T-helper 1 cell (primary cell): ENCODE data around the gene PHC2.
"Not testable (repeated sequence)": the region's sequence is repeated elsewhere in the genome, so short reads cannot be mapped to it uniquely, and the experiment has no call there.

ENCODE experiments used
- DNase-seq, 5 donors: peaks; one replicate each; pipeline ENCODE4 v3.0.0-alpha.2; 2012 to 2020

The PHC2 gene

GRCh38 chr1:33310702-33311101 is 120.2 kb downstream of the PHC2 start:
- no peak for DNase-seq

GRCh38 chr1:33309351-33309750 is 121.5 kb downstream of the PHC2 start:
- not testable (repeated sequence) for DNase-seq

GRCh38 chr1:33307494-33307864 is 123.4 kb downstream of the PHC2 start:
- DNase-seq: no peak

GRCh38 chr1:33306653-33307493 is 124.0 kb downstream of the PHC2 start:
- DNase-seq: no peak

- no peak for DNase-seq
Observed at GRCh38 chr1:33305816-33306652, 124.9 kb downstream of the PHC2 start.

- DNase-seq: no peak
Observed at GRCh38 chr1:33305016-33305415, 125.9 kb downstream of the PHC2 start.

GRCh38 chr1:33302325-33302724 is 128.6 kb downstream of the PHC2 start:
- peak in 1 of 5 donors; percentile 54 for DNase-seq

- no peak for DNase-seq
Observed at GRCh38 chr1:33301273-33301984, 129.5 kb downstream of the PHC2 start.

- no peak for DNase-seq
Observed at GRCh38 chr1:33300673-33301072, 130.2 kb downstream of the PHC2 start.

GRCh38 chr1:33299461-33300155 is 131.3 kb downstream of the PHC2 start:
- no peak for DNase-seq

GRCh38 chr1:33298623-33299277 is 132.1 kb downstream of the PHC2 start:
- DNase-seq: peak in 3 of 5 donors; percentile 18 to 50 (median 43)

GRCh38 chr1:33297911-33298622 is 132.8 kb downstream of the PHC2 start:
- DNase-seq: no peak

- no peak for DNase-seq
Observed at GRCh38 chr1:33296824-33297223, 134.1 kb downstream of the PHC2 start.

- DNase-seq: no peak
Observed at GRCh38 chr1:33296082-33296458, 134.8 kb downstream of the PHC2 start.

GRCh38 chr1:33295450-33296081 is 135.3 kb downstream of the PHC2 start:
- peak; percentile 60 to 80 (median 72) for DNase-seq

GRCh38 chr1:33295023-33295422 is 135.9 kb downstream of the PHC2 start:
- DNase-seq: no peak

- DNase-seq: no peak
Observed at GRCh38 chr1:33294071-33295010, 136.6 kb downstream of the PHC2 start.

- no peak for DNase-seq
Observed at GRCh38 chr1:33292726-33293340, 138.1 kb downstream of the PHC2 start.

GRCh38 chr1:33290615-33291014 is 140.3 kb downstream of the PHC2 start:
- not testable (repeated sequence) for DNase-seq
